Measurements from ENCODE around the gene COQ9.

DNA sequence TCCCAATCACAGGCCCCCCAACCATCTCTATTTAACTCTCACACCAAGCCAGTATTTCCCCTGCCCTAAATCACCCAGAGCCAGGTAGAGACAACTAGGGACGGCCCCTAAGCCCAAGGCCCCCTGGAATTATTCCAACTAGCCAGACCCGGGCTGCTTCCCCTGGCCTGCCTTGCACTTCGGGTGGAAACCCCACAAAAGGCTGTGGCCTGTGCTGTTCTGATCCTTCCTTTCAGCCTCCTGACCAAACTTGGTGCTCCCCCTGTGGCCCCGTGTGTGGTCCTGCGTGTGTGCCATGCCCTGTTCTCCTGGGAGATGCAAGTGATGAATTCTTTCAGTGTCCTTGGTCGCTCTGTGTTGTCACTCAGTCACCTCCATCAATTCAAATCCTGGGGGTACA lies 27.8 kb upstream of the COQ9 start:
- TF ChIP-seq, protein P1, sequence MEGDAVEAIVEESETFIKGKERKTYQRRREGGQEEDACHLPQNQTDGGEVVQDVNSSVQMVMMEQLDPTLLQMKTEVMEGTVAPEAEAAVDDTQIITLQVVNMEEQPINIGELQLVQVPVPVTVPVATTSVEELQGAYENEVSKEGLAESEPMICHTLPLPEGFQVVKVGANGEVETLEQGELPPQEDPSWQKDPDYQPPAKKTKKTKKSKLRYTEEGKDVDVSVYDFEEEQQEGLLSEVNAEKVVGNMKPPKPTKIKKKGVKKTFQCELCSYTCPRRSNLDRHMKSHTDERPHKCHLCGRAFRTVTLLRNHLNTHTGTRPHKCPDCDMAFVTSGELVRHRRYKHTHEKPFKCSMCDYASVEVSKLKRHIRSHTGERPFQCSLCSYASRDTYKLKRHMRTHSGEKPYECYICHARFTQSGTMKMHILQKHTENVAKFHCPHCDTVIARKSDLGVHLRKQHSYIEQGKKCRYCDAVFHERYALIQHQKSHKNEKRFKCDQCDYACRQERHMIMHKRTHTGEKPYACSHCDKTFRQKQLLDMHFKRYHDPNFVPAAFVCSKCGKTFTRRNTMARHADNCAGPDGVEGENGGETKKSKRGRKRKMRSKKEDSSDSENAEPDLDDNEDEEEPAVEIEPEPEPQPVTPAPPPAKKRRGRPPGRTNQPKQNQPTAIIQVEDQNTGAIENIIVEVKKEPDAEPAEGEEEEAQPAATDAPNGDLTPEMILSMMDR (IDR thresholded peaks at IDR 0.05): no peak
- no peak for TF ChIP-seq POLR2AphosphoS5 (IDR thresholded peaks at IDR 0.05)
